H1 (cell line): ENCODE results near the gene GAPDHS. TPM values are rescaled to one million over a fixed set of nuclear protein-coding genes. Genes with fewer than 3 reads are reported as not detected.

Experiments
- CTCF ChIA-PET: fragments of 300-600 bp; sonication (Branson Sonifier 250); formaldehyde crosslinking; loops from one replicate; lab custom pipeline; 2021; ENCODE audit not compliant: partially characterized antibody; lab: Charles Lee
- POLR2A ChIA-PET: fragments of 300-600 bp; sonication (Branson Sonifier 250); formaldehyde crosslinking; loops from one replicate; lab custom pipeline; 2021; ENCODE audit warnings: inconsistent platforms; ENCODE audit not compliant: partially characterized antibody; lab: Charles Lee
- DNase-seq, 2 experiments: peaks; one replicate each; pipeline versions ENCODE4 v3.0.0 to v3.0.0-alpha.2; 2010 to 2022; ENCODE audit warnings: low spot score in 2 of 2, low read depth in 1 of 2, mixed read lengths in 1 of 2
- FAIRE-seq: peaks from 2 replicates; lab custom pipeline; 2011; peaks lifted over from hg19 to GRCh38; lab: Jason Lieb, UNC
- H2AFZ ChIP-seq: 2 replicates; pipeline ENCODE4 v1.8.1; 2012; ENCODE audit warnings: low read length, inconsistent platforms
- H2AK5ac ChIP-seq: 2 replicates; pipeline ENCODE4 v1.6.1; 2013; ENCODE audit warnings: low read depth, low read length
- H2BK120ac ChIP-seq: replicated peaks from 2 replicates; pipeline ENCODE3; 2013; ENCODE audit warnings: low read depth, low read length, inconsistent platforms
- H2BK12ac ChIP-seq: 2 replicates; pipeline ENCODE4 v1.6.1; 2013; ENCODE audit warnings: low read depth, low read length
- H2BK15ac ChIP-seq: 2 replicates; pipeline ENCODE4 v1.6.1; 2013; ENCODE audit warnings: low read length
- H2BK20ac ChIP-seq: 2 replicates; pipeline ENCODE4 v1.6.1; 2013; ENCODE audit warnings: low read length
- H2BK5ac ChIP-seq: 2 replicates; pipeline ENCODE4 v1.6.1; 2013; ENCODE audit warnings: low read depth, low read length
- H3K14ac ChIP-seq: 2 replicates; pipeline ENCODE4 v1.6.1; 2013; ENCODE audit warnings: inconsistent platforms; ENCODE audit not compliant: insufficient read length
- H3K18ac ChIP-seq: 2 replicates; pipeline ENCODE4 v1.6.1; 2013; ENCODE audit warnings: low read length; ENCODE audit errors: extremely low read depth
- H3K23ac ChIP-seq: 2 replicates; pipeline ENCODE4 v1.6.1; 2013; ENCODE audit warnings: inconsistent platforms; ENCODE audit not compliant: insufficient read length
- H3K23me2 ChIP-seq: 2 replicates; pipeline ENCODE4 v1.6.1; 2013; ENCODE audit warnings: low read depth, low read length
- H3K27ac ChIP-seq: 2 replicates; pipeline ENCODE4 v1.6.1; 2011; ENCODE audit warnings: low read depth, low read length, inconsistent platforms
- H3K27me3 ChIP-seq, 4 experiments: replicated peaks in 1 of 4; 1 replicate in 1 of 4; 2 replicates in 3 of 4; pipeline versions ENCODE4 v1.6.1 to v1.8.1; 2011 to 2013; ENCODE audit warnings: low read length in 3 of 4, mild to moderate bottlenecking in 3 of 4, inconsistent platforms in 2 of 4, mixed read lengths in 2 of 4, moderate library complexity in 1 of 4; ENCODE audit not compliant: control insufficient read depth in 3 of 4, insufficient read depth in 3 of 4; ENCODE audit errors: extremely low read depth in 1 of 4
- H3K36me3 ChIP-seq, 4 experiments: 2 replicates each; pipeline versions ENCODE4 v1.6.1 to v1.8.1; 2011 to 2013; ENCODE audit warnings: mild to moderate bottlenecking in 4 of 4, low read length in 3 of 4, moderate library complexity in 2 of 4, control low read depth in 1 of 4, inconsistent platforms in 1 of 4; ENCODE audit not compliant: insufficient read depth in 4 of 4, control insufficient read depth in 2 of 4
- H3K4ac ChIP-seq: replicated peaks from 2 replicates; pipeline ENCODE3; 2013; ENCODE audit warnings: low read length, low read depth, mixed read lengths, inconsistent platforms; ENCODE audit not compliant: insufficient read length
- H3K4me1 ChIP-seq, 4 experiments: replicated peaks in 1 of 4; 1 replicate in 1 of 4; 2 replicates in 3 of 4; pipeline versions ENCODE4 v1.6.1 to v1.8.1; 2011 to 2013; ENCODE audit warnings: low read length in 3 of 4, inconsistent platforms in 2 of 4, mixed read lengths in 1 of 4; ENCODE audit not compliant: insufficient read depth in 4 of 4, control insufficient read depth in 3 of 4
- H3K4me2 ChIP-seq, 2 experiments: 2 replicates each; pipeline versions ENCODE4 v1.6.1 to v1.8.1; 2011 to 2013; ENCODE audit warnings: low read depth in 2 of 2, low read length in 2 of 2, control low read depth in 1 of 2, inconsistent platforms in 1 of 2, mild to moderate bottlenecking in 1 of 2; ENCODE audit not compliant: insufficient read depth in 1 of 2
- H3K4me3 ChIP-seq, 4 experiments: fragments of 200-600, 300-600 bp in 1 of 4; sonication (generic), shearing (Covaris generic), sonication (Bioruptor Twin) in 1 of 4; 2 replicates each; pipeline versions ENCODE4 v1.5.1 to v1.8.1; 2011 to 2016; ENCODE audit warnings: low read length in 4 of 4, low read depth in 3 of 4, control low read depth in 2 of 4, inconsistent platforms in 2 of 4, mild to moderate bottlenecking in 2 of 4, mixed read lengths in 1 of 4, moderate library complexity in 1 of 4; ENCODE audit not compliant: insufficient read depth in 2 of 4; ENCODE audit errors: extremely low read depth in 1 of 4
- H3K56ac ChIP-seq: replicated peaks from 2 replicates; pipeline ENCODE3; 2013; ENCODE audit warnings: low read depth, mild to moderate bottlenecking, mixed read lengths, low read length, inconsistent platforms; ENCODE audit not compliant: insufficient read length
- H3K79me1 ChIP-seq: 2 replicates; pipeline ENCODE4 v1.6.1; 2013; ENCODE audit warnings: low read depth, low read length, control low read depth
- H3K79me2 ChIP-seq, 2 experiments: 2 replicates each; pipeline versions ENCODE4 v1.6.1 to v1.8.1; 2012 to 2013; ENCODE audit warnings: low read length in 2 of 2, mild to moderate bottlenecking in 2 of 2, inconsistent platforms in 1 of 2; ENCODE audit not compliant: insufficient read depth in 2 of 2, control insufficient read depth in 1 of 2
- H3K9ac ChIP-seq, 4 experiments: replicated peaks in 1 of 4; 1 replicate in 1 of 4; 2 replicates in 3 of 4; pipeline versions ENCODE4 v1.6.1 to v1.8.1; 2011 to 2013; ENCODE audit warnings: low read depth in 3 of 4, low read length in 3 of 4, control low read depth in 2 of 4, mild to moderate bottlenecking in 2 of 4, moderate library complexity in 2 of 4, inconsistent platforms in 1 of 4; ENCODE audit errors: extremely low read depth in 1 of 4
- H3K9me3 ChIP-seq, 2 experiments: 2 replicates each; pipeline versions ENCODE4 v1.6.1 to v1.8.1; 2012 to 2013; ENCODE audit warnings: mild to moderate bottlenecking in 2 of 2, moderate library complexity in 2 of 2, control low read depth in 1 of 2, inconsistent platforms in 1 of 2, low read depth in 1 of 2, low read length in 1 of 2, mixed read lengths in 1 of 2; ENCODE audit not compliant: insufficient read depth in 2 of 2
- H4K20me1 ChIP-seq, 2 experiments: replicated peaks in 1 of 2; 2 replicates each; pipeline versions ENCODE3 to v1.8.1; 2011 to 2013; ENCODE audit warnings: inconsistent platforms in 2 of 2, low read length in 2 of 2, mild to moderate bottlenecking in 1 of 2; ENCODE audit not compliant: insufficient read depth in 2 of 2, control insufficient read depth in 1 of 2
- H4K5ac ChIP-seq: 2 replicates; pipeline ENCODE4 v1.6.1; 2013; ENCODE audit warnings: low read length, low read depth, mixed read lengths, inconsistent platforms; ENCODE audit not compliant: insufficient read length
- H4K8ac ChIP-seq: 2 replicates; pipeline ENCODE4 v1.8.0; 2013; ENCODE audit warnings: mild to moderate bottlenecking, moderate library complexity, low read length, inconsistent platforms; ENCODE audit not compliant: insufficient read depth; ENCODE audit errors: extremely low read depth
- H4K91ac ChIP-seq: replicated peaks from 2 replicates; pipeline ENCODE3; 2013; ENCODE audit warnings: low read length, mixed read lengths, inconsistent platforms; ENCODE audit not compliant: insufficient read length
- BRCA1 ChIP-seq: IDR thresholded peaks from 2 replicates; pipeline ENCODE4 v1.6.1; 2012; ENCODE audit warnings: low read depth, low read length, improper control_type of control experiment
- EGR1 ChIP-seq: IDR thresholded peaks from 2 replicates; pipeline ENCODE4 v1.6.1; 2011; ENCODE audit warnings: low read depth, low read length, borderline replicate concordance
- KDM4A ChIP-seq: IDR thresholded peaks from one replicate; pipeline ENCODE4 v1.7.1; 2012; ENCODE audit warnings: low read depth, mild to moderate bottlenecking, moderate library complexity, low read length, inconsistent platforms; ENCODE audit not compliant: severe bottlenecking
- SIN3A ChIP-seq, 2 experiments: IDR thresholded peaks in 1 of 2; conservative IDR thresholded peaks in 1 of 2; 2 replicates each; pipeline ENCODE4 v1.6.1; 2011 to 2012; ENCODE audit warnings: low read length in 2 of 2, improper control_type of control experiment in 1 of 2, low read depth in 1 of 2, mild to moderate bottlenecking in 1 of 2
- SIRT6 ChIP-seq: IDR thresholded peaks from one replicate; pipeline ENCODE4 v1.7.1; 2012; ENCODE audit warnings: low read length, inconsistent platforms
- SP4 ChIP-seq: IDR thresholded peaks from 2 replicates; pipeline ENCODE4 v1.6.1; 2012; ENCODE audit warnings: low read length, inconsistent platforms
- TAF1 ChIP-seq: IDR thresholded peaks from 2 replicates; pipeline ENCODE4 v1.6.1; 2011; ENCODE audit warnings: mild to moderate bottlenecking, low read depth, low read length
- TAF7 ChIP-seq: optimal IDR thresholded peaks from 2 replicates; pipeline ENCODE3; 2011; ENCODE audit warnings: low read depth, mild to moderate bottlenecking, inconsistent platforms, low read length, moderate library complexity, borderline replicate concordance
- TCF12 ChIP-seq: IDR thresholded peaks from 2 replicates; pipeline ENCODE4 v1.6.1; 2011; ENCODE audit warnings: low read depth, mild to moderate bottlenecking, low read length
- WGBS, 2 experiments: shearing (Covaris generic) in 1 of 2; methylation state at CpG; one replicate each; pipeline versions ENCODE4 v1.1.6 to v1.1.7; 2013 to 2015; ENCODE audit warnings: low lambda C conversion rate in 2 of 2, mixed read lengths in 2 of 2, inconsistent platforms in 1 of 2, low coverage in 1 of 2, missing lambda C conversion rate in 1 of 2; ENCODE audit not compliant: insufficient replicate concordance in 2 of 2, insufficient coverage in 1 of 2, insufficient read length in 1 of 2; ENCODE audit errors: extremely low coverage in 1 of 2, missing lambda C conversion rate in 1 of 2; 5-methylcytosine and 5-hydroxymethylcytosine counted together
- polyA plus RNA-seq, 7 experiments: library from polyadenylated mRNA; depleted of rRNA in 3 of 7; stranded (reverse) in 5 of 7; unstranded in 2 of 7; fragments of >200 nt in 5 of 7; fragments of 200-250 nt in 2 of 7; gene quantifications; 1 replicate in 5 of 7; 2 replicates in 1 of 7; 4 replicates in 1 of 7; pipeline versions ENCODE4 v1.2.1 to v1.2.3, GENCODE V29; 2011 to 2013; ENCODE audit warnings: missing spikeins in 2 of 7, mixed read lengths in 2 of 7
- total RNA-seq: library from RNA; stranded (reverse); fragmentation: NEBNext Ultra II Directional; extraction: Animal tissue kit (Norgen Biotek cat#: 25700); gene quantifications from 2 replicates; pipeline ENCODE4 v1.2.1, GENCODE V29; 2021
- TF ChIP-seq, protein P1 (sequence below): IDR thresholded peaks from 2 replicates; pipeline ENCODE4 v1.6.1; 2011; ENCODE audit warnings: low read length, improper control_type of control experiment

Gene GAPDHS
- total and polyA plus RNA-seq, 2 of the 8 experiments (the other 6 are each of a cell fraction or from before 2014, with no cell fraction given), result 0.26 TPM; not detected in 1

DNA sequence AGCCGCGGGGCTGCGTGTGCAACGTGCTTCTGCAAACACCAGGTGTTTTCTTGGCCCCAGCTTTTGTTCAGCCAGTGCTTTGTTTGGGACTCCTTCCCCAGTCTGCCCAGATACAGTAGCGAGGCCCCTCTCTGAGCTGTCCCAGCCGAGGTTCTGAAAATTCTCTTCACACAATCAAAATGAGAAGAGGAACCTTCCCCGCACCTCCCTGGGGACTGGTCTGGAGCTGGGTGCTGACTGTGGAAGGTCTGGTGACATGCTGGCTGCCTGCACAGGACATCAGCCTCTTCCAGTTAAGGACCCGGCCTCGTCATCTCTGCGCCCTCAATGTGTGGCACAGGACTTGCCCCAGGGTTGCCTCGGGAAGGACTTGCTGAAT lies 26.0 kb downstream of the GAPDHS start:
- Histone ChIP-seq H2BK5ac (no peak overlapping the region), H3K9me3 (no peaks in the 10 kb centered on the region; a peak in 1 of 4 replicates), H3K18ac (no peak overlapping the region), H3K4me3 (no peak overlapping the region; a peak in 2 of 8 replicates), H3K23me2 (peaks cover 4% of the 10 kb centered on the region; the same call in 1 of the 2 replicates), H3K79me1 (no peaks in the 10 kb centered on the region), H2AK5ac (no peak overlapping the region), H3K56ac (no peak overlapping the region), H4K8ac (no peak overlapping the region), H4K91ac (no peak overlapping the region), H3K36me3 (no peaks in the 10 kb centered on the region), H2BK20ac (no peak overlapping the region), H3K79me2 (no peaks in the 10 kb centered on the region), H4K5ac (no peak overlapping the region), H3K14ac (no peak overlapping the region), H3K4ac (no peak overlapping the region), H3K4me1 (peaks cover 0 to 6% (median 4%) of the 10 kb centered on the region in 4 experiments; a peak in 3 of 7 replicates), H3K23ac (no peak overlapping the region), H2BK12ac (no peak overlapping the region), H3K9ac (no peak overlapping the region), H3K27ac (no peak overlapping the region), H3K27me3 (peaks cover 0 to 16% (median 12%) of the 10 kb centered on the region in 4 experiments; a peak in 5 of 7 replicates), H3K4me2 (no peak overlapping the region; a peak in 1 of 4 replicates), H2AFZ (no peak overlapping the region), H2BK120ac (no peak overlapping the region), H2BK15ac (no peak overlapping the region), H4K20me1 (peaks cover 7 to 8% of the 10 kb centered on the region in 2 experiments)
- ChIA-PET POLR2A (interaction anchor here (1.0 to 1.4 kb wide), 2 partner anchors 17 to 62 kb away, joined by 3 read pairs; no protein-coding TSS in a partner anchor), CTCF (interaction anchor here (1.2 to 7.7 kb wide), 6 partner anchors 10 to 279 kb away, joined by 3 to 90 read pairs (median 5); partner anchors contain the start of genes HAUS5 and PMIS2)
- WGBS, 2 experiments, result 89% methylated on average over 11 of the region's 11 CpGs; no CpG with 5 or more reads in 1 of the 2 experiments
- FAIRE-seq, result no peak
- TF ChIP-seq EGR1 (no peak), KDM4A (no peak), BRCA1 (no peak), SIN3A (conservative IDR thresholded peaks at IDR 0.05 in 1 of 2, IDR thresholded peaks at IDR 0.05 in 1 of 2; ENCODE audit: low read depth in 1 of 2, low read length in 2 of 2) (no peak), TCF12 (no peak), SIRT6 (no peak), SP4 (no peak), TAF1 (no peak), TAF7 (no peak)
- TF ChIP-seq, protein P1, sequence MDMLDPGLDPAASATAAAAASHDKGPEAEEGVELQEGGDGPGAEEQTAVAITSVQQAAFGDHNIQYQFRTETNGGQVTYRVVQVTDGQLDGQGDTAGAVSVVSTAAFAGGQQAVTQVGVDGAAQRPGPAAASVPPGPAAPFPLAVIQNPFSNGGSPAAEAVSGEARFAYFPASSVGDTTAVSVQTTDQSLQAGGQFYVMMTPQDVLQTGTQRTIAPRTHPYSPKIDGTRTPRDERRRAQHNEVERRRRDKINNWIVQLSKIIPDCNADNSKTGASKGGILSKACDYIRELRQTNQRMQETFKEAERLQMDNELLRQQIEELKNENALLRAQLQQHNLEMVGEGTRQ, result no peak
- DNase-seq, result no peak
